ENCODE measurements around the gene GNAI2.

Gene GNAI2

GRCh38 chr3:50235716-50236483, at the start of gene GNAI2:
GNAI2 (plus strand) TSS chr3:50236204; CDS start chr3:50236336, 132 bp downstream.
- H3K27me3 Mint-ChIP-seq: no peaks in the 10 kb centered on the region
- H3K4me1 Mint-ChIP-seq: peaks cover 57% of the 10 kb centered on the region
- H3K4me3 Mint-ChIP-seq: peak within 1 kb of the TSS; percentile 88 to 97
- peak; percentile 94 for ATAC-seq
- peak; percentile 99 for DNase-seq
- H3K27ac Mint-ChIP-seq: peak within 1 kb of the TSS; percentile 96 to 97
- no peaks in the 10 kb centered on the region for H3K9me3 Mint-ChIP-seq

- no peak overlapping the region for H3K4me3 Mint-ChIP-seq
- H3K27ac Mint-ChIP-seq: no peak overlapping the region
- DNase-seq (no peak), ATAC-seq (no peak)
- H3K9me3 Mint-ChIP-seq: no peaks in the 10 kb centered on the region
- peaks cover 8% of the 10 kb centered on the region for H3K27me3 Mint-ChIP-seq
- peaks cover 3% of the 10 kb centered on the region for H3K4me1 Mint-ChIP-seq
These were observed 48.3 kb upstream of the GNAI2 start for GRCh38 chr3:50187750-50188149.

- peak; percentile 73 for ATAC-seq
- Mint-ChIP-seq H3K4me3 (no peak overlapping the region), H3K27ac (no peak overlapping the region), H3K27me3 (peaks cover 15% of the 10 kb centered on the region), H3K4me1 (peaks cover 13% of the 10 kb centered on the region), H3K9me3 (no peaks in the 10 kb centered on the region)
- peak; percentile 43 to 47 for DNase-seq
These were observed 46.7 kb upstream of the GNAI2 start for GRCh38 chr3:50189274-50189673.

GRCh38 chr3:50189989-50190388, 46.0 kb upstream of the GNAI2 start:
- no peak overlapping the region for H3K4me3 Mint-ChIP-seq
- peaks cover 22% of the 10 kb centered on the region for H3K27me3 Mint-ChIP-seq
- ATAC-seq: no peak
- DNase-seq: no peak
- no peak overlapping the region for H3K27ac Mint-ChIP-seq
- no peaks in the 10 kb centered on the region for H3K9me3 Mint-ChIP-seq
- peaks cover 20% of the 10 kb centered on the region for H3K4me1 Mint-ChIP-seq

- Mint-ChIP-seq H3K27me3 (peaks cover 33% of the 10 kb centered on the region), H3K4me3 (no peak within 1 kb of the TSS), H3K9me3 (no peaks in the 10 kb centered on the region), H3K4me1 (peaks cover 21% of the 10 kb centered on the region), H3K27ac (no peak within 1 kb of the TSS)
- ATAC-seq: no peak
- DNase-seq: no peak
These were observed 44.9 kb upstream of the GNAI2 start, which contains the start of gene GNAT1 for GRCh38 chr3:50190936-50191660. GNAT1 (plus strand) TSS chr3:50191610; CDS start chr3:50191726, 116 bp downstream.

GRCh38 chr3:50192124-50192523, 43.9 kb upstream of the GNAI2 start:
- Mint-ChIP-seq H3K9me3 (no peaks in the 10 kb centered on the region), H3K4me1 (peaks cover 21% of the 10 kb centered on the region), H3K27ac (no peak overlapping the region), H3K27me3 (peaks cover 40% of the 10 kb centered on the region), H3K4me3 (no peak overlapping the region)
- no peak for ATAC-seq
- DNase-seq: no peak

GRCh38 chr3:50192689-50193141, 43.3 kb upstream of the GNAI2 start:
- H3K9me3 Mint-ChIP-seq: no peaks in the 10 kb centered on the region
- DNase-seq (peak; percentile 84 to 88), ATAC-seq (peak; percentile 63)
- peaks cover 21% of the 10 kb centered on the region for H3K4me1 Mint-ChIP-seq
- no peak overlapping the region for H3K27ac Mint-ChIP-seq
- H3K4me3 Mint-ChIP-seq: no peak overlapping the region
- peaks cover 40% of the 10 kb centered on the region for H3K27me3 Mint-ChIP-seq

- Mint-ChIP-seq H3K9me3 (no peaks in the 10 kb centered on the region), H3K27ac (no peak overlapping the region), H3K4me1 (peaks cover 21% of the 10 kb centered on the region), H3K4me3 (no peak overlapping the region), H3K27me3 (peaks cover 40% of the 10 kb centered on the region)
- ATAC-seq (no peak), DNase-seq (no peak)
These were observed 42.7 kb upstream of the GNAI2 start for GRCh38 chr3:50193286-50193685.

- Mint-ChIP-seq H3K4me3 (peak overlapping the region; percentile 32 to 73), H3K9me3 (no peaks in the 10 kb centered on the region), H3K4me1 (peaks cover 21% of the 10 kb centered on the region), H3K27ac (no peak overlapping the region), H3K27me3 (peaks cover 45% of the 10 kb centered on the region)
- ATAC-seq (no peak), DNase-seq (no peak)
These were observed 42.3 kb upstream of the GNAI2 start for GRCh38 chr3:50193746-50194127.

GRCh38 chr3:50194128-50194902, 41.7 kb upstream of the GNAI2 start:
- Mint-ChIP-seq H3K27me3 (peaks cover 48% of the 10 kb centered on the region), H3K4me1 (peaks cover 21% of the 10 kb centered on the region), H3K4me3 (peak overlapping the region; percentile 49 to 73), H3K9me3 (no peaks in the 10 kb centered on the region), H3K27ac (no peak overlapping the region)
- DNase-seq (peak; percentile 80 to 81), ATAC-seq (peak; percentile 85)

- peak in 1 of 2 donors; percentile 24 for DNase-seq
- ATAC-seq: peak; percentile 49
- no peaks in the 10 kb centered on the region for H3K9me3 Mint-ChIP-seq
- peak overlapping the region; percentile 15 to 73 for H3K4me3 Mint-ChIP-seq
- H3K4me1 Mint-ChIP-seq: peaks cover 21% of the 10 kb centered on the region
- peaks cover 48% of the 10 kb centered on the region for H3K27me3 Mint-ChIP-seq
- H3K27ac Mint-ChIP-seq: peak overlapping the region in 1 of 2 donors; percentile 63
These were observed 41.0 kb upstream of the GNAI2 start for GRCh38 chr3:50194903-50195500.

- no peak for DNase-seq
- Mint-ChIP-seq H3K27me3 (peaks cover 51% of the 10 kb centered on the region), H3K9me3 (no peaks in the 10 kb centered on the region), H3K4me3 (peak overlapping the region in 1 of 2 donors; percentile 37), H3K27ac (peak overlapping the region in 1 of 2 donors; percentile 63), H3K4me1 (peaks cover 21% of the 10 kb centered on the region)
- ATAC-seq: no peak
These were observed 40.3 kb upstream of the GNAI2 start for GRCh38 chr3:50195501-50196252.

- Mint-ChIP-seq H3K27ac (no peak overlapping the region), H3K27me3 (peaks cover 57% of the 10 kb centered on the region)
- no peak for ATAC-seq
These were observed 39.7 kb upstream of the GNAI2 start for GRCh38 chr3:50196253-50196801.

GRCh38 chr3:50201573-50202315, 34.3 kb upstream of the GNAI2 start:
- H3K4me3 Mint-ChIP-seq: no peak overlapping the region
- ATAC-seq: no peak
- no peaks in the 10 kb centered on the region for H3K9me3 Mint-ChIP-seq
- H3K27me3 Mint-ChIP-seq: peaks cover 72% of the 10 kb centered on the region
- H3K4me1 Mint-ChIP-seq: peaks cover 8% of the 10 kb centered on the region
- H3K27ac Mint-ChIP-seq: peak overlapping the region in 1 of 2 donors; percentile 67
- no peak for DNase-seq

More at GRCh38 chr3:50196253-50196801, 39.7 kb upstream of the GNAI2 start:
- no peak for DNase-seq
- Mint-ChIP-seq H3K4me1 (peaks cover 21% of the 10 kb centered on the region), H3K9me3 (no peaks in the 10 kb centered on the region), H3K4me3 (no peak overlapping the region)

All from stimulated activated naive CD8-positive, alpha-beta T cell treated with anti-CD3 and anti-CD28 coated beads, Interleukin-15, amount 100 ng/mL, for 72 hours (primary cell).